GM19239 (cell line): ENCODE results near the gene GNLY.

Source experiments
- DNase-seq: peaks from one replicate; pipeline ENCODE4 v3.0.0; 2011; ENCODE audit warnings: low spot score; ENCODE audit not compliant: insufficient read length
- FAIRE-seq: peaks from 2 replicates; lab custom pipeline; 2011; peaks lifted over from hg19 to GRCh38; lab: Jason Lieb, UNC

The GNLY gene

DNA sequence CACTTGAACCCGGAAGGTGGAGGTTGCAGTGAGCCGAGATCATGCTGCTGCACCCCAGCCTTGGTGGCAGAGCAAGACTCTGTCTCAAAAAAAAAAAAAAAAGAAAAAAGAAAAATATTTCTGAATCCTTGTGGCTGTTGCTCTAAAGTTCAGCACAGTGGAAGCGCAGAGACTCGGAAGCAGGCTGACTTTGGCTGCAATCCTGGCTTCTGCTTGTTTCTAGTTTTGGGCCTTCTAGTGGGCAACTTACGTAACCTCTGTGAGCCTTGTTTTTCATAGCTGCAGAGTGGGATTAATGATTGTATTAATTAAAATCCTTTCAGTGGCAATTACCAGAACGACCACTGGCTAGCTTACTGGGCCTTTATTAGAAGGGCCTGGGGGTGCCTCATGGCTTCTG is 28.4 kb downstream of the GNLY start:
- no peak for DNase-seq
- FAIRE-seq, result no peak

DNA sequence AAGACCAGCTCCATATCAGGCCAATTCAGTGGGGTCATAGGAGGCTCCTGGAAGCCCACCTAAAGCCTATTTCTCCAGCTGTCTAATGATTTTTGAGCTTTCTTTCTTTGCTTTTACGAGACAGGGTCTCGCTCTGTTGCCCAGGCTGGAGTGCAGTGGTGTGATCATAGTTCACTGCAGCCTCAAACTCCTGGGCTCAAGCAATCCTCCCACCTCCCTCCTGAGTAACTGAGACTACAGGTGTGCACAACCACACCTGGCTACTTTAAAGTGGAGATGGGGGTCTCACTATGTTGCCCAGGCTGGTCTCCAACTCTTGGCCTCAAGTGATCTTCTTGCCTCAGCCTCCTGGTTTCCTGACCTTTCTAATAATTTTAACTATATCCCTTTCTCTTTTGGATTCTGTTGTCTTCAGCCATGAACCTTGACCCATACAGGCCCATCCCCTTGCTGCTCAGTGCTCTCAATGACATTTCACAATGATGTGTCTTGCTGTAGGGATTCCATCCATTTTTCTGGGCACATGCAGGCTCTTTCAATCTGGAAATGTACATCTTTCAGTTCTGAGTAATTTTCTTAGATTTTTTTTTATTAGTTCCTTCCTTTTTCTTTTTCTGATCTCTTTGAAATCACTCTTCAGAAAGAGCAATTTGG is 29.7 kb downstream of the GNLY start:
- FAIRE-seq (no peak), DNase-seq (no peak)

DNA sequence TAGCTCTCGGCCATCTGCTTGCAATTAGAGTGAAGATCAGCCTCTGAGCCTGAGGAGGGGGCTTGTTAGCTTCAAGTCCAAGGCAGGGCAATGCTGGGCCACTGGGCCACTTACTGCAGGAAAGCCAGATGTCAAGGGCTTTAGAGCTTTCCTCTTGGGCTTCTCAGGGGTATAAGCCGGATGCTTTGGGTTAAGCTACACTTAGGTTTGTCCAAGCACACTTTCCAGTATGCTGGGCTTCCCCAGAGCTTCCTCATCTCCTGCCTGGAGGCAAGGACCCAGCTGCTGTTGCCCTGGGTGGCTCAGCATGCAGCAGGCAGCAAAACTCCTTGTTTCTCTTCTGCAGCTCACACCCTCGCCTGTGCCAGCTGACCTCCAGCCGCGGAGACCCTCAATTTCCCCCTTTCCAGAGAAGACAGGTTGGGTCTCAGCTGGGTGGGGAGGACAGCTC is 30.6 kb downstream of the GNLY start:
- no peak for FAIRE-seq
- DNase-seq, result no peak

DNA sequence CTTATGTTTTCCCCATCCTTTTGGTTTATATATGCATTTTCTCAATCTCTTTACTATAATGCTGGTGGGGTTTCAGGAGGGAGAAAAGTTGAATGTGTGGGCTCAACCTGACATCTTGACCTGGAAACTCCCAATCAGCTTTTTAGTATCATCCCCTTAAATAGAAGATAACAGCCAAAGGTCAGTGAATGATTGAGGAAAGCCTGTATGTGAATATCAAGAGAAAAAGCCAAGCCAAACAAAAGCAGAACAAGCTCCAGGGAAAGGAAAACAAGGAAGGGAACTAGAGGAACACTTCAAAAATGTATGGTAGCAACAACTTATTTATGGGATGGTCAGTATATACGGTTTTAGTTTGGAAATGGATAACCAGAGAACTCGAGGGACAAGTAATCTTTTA is 31.3 kb downstream of the GNLY start:
- FAIRE-seq, result no peak
- DNase-seq, result no peak

DNA sequence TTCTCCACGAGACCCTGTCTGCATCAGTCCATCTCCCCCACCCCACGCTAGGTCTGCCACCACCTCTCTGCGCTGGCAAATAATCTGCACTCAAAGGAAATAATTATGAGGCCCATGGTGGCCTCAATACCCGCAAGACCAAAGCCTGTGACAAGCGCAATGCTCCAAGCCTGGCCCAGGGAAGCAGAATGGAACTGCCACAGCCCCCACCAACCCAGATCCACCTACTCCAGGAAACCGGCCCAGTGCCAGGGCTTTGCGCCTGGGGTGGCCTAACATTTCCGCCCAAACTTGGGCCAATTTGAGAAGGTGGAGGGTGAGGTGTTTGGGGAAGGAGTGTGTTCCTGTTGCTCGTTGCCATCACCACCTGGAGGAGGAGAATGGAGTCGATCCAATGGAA is 33.6 kb downstream of the GNLY start:
- DNase-seq, result no peak
- no peak for FAIRE-seq

DNA sequence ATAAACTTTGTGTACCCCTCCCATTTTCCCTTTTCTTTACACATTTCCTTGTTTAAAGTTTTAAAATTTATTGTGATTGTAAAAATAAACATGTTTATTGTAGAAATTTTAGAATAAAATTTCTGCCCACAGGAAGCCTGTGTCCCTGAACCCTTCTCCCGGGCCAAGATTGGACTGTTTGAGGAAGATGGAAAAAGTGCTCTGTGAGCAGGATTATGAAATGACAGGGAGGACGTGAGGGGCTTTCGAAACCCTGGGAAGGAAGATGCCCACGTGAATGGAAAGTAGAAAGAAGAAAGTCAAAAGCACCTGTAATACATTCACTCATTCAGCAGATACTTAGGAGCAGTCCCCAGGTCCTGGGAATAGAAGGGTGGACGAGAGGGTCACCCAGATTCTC is 34.2 kb downstream of the GNLY start:
- no peak for FAIRE-seq
- DNase-seq, result no peak

DNA sequence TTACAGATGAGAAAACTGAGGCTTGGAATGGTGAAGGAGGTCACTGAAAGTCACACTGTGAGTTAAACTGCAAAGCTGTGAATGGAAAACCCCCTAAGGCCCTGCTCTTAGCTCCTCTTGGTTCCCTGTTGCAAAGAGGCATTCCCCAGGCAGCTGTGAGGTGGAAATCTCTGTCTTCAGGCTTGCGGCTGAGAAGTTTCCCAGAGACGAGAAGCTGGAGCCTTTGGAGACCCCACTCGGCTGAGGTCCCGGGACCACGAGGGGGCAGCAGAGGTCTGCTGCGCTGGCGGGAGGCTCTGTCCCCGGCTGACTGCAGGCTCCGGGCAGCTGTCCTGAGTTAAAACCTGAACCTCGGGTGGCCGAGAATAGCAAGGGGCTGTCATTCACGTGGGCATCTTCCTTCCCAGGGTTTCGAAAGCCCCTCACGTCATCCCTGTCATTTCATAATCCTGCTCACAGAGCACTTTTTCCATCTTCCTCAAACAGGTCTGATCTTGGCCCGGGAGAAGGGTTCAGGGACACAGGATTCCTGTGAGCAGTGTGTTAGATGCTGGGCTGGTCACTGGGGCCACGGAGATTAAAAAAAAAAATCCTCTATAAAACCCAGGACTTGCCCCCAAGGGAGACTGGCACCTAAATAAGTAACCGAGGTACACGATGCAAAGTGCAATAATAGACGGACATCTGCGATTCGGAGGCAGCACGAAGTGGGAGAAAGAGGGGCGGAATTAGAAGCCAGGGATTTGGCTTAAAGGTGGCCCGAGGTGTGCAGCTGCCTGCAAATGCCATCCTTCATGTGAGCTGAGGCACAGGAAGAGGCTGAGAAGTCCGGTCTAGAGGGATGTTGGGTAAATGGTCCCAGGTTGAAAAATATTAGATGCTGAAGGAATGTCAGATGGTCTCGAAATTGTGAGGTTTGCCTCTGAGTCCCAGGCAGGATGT is 35.0 kb downstream of the GNLY start:
- DNase-seq (peak; percentile 88), FAIRE-seq (peak; percentile 94)

DNA sequence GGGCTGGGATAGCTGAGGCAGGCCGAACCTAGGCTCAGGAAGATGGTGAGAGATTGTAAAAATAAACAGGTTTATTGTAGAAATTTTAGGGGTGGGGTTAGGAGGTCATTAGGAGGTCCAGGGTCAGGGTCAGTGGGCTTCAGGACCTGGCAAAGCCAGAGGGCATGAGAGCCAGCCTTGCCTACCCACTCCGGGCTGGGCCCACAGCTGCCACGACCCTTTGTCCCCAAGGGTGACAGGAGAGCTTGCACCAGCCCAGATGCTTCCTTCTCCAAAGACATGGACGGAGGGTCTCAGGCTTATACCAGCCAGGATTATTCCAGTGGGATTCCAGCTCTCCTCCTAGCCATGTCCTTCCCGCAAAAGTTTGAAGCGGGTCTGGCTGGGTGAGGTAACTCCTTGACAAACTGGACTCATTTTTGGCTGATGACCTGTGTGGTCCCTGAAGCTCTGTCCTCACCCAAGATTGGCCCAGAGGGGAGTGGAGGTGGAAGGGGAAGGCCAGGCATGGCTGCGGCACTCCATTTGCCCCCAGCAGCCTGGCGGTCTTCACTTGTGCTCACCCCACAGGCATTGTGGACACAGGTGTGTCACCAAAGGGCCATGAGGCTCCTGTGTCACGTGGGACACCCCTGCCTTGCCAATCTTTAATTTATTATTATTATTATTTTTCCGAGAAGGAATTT is 35.8 kb downstream of the GNLY start:
- DNase-seq (no peak), FAIRE-seq (no peak)

DNA sequence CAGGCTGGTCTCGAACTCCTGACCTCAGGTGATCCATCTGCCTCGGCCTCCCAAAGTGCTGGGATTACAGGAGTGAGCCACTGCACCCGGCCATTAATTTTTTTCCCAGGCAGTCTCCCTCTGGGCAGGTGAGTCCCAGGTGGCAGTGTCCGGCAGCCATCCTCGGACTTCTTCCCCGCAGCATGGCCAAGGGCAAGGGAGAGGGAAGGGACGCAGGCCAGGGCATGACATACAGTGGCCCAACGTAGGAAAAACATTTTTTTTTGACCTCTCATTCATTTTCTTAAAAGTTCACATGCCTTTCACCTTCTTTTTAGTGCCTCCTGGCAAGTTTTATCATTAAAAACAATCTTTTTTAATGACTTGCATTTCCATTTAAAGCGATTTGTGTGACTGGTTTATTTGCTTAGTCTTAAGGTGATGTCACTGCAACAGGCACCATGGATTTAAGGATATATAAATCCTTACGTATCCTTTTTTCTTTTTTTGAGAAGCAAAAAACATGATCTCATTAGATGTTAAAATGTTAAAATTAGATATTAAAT is 36.6 kb downstream of the GNLY start:
- DNase-seq (no peak), FAIRE-seq (no peak)

DNA sequence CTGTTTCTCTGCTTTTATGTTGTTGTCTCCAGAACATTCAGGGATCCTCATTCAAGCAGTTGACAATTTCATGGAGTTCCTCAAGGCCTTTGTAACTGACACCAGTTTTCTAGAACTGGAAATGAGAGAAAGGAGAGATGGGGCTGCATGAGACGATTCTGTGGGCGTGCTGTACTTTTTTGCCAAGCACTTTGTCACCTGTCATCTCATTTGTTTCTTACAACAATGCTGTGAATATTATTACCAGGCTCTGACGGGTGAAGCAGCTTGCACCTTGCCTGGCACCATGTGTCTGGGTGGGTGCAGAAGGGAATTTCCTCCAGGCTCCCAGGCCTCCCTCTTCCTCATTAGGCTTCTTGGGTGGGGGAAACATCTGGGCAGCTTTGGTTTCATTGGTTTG is 37.4 kb downstream of the GNLY start:
- no peak for FAIRE-seq

DNA sequence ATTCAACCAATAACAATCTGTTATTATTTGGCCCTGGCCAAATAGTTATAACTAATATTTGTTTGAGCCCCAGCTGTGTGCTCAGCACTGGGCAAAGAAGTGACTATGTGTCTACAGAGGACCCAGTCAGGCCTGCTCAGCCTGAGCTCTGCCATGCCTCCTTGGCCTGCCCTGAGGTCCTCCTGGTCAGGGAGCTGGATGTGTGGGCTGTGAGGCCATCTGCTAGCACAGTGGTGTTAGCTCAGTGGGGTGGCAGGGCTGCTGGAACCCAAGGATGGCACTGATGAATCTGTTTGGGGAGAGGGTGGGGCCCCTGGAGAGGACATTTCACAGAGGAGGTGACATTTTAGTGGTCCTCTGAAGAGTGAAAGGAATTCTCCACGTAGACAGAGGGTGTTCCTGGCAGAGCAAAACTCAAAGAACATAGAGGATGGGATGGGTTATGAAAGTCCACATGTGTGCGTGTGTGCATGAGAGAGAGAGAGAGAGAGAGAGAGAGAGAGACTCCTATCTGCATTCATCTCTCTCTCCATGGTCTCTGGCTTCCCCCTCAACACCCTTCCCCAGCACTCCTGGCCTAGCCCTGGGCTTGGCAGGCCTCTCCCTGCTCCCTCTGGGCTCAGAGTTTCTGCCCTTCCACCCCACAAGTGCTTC is 38.4 kb downstream of the GNLY start:
- DNase-seq (no peak), FAIRE-seq (no peak)

More for the DNA sequence above, 37.4 kb downstream of the GNLY start:
- no peak for DNase-seq

DNA sequence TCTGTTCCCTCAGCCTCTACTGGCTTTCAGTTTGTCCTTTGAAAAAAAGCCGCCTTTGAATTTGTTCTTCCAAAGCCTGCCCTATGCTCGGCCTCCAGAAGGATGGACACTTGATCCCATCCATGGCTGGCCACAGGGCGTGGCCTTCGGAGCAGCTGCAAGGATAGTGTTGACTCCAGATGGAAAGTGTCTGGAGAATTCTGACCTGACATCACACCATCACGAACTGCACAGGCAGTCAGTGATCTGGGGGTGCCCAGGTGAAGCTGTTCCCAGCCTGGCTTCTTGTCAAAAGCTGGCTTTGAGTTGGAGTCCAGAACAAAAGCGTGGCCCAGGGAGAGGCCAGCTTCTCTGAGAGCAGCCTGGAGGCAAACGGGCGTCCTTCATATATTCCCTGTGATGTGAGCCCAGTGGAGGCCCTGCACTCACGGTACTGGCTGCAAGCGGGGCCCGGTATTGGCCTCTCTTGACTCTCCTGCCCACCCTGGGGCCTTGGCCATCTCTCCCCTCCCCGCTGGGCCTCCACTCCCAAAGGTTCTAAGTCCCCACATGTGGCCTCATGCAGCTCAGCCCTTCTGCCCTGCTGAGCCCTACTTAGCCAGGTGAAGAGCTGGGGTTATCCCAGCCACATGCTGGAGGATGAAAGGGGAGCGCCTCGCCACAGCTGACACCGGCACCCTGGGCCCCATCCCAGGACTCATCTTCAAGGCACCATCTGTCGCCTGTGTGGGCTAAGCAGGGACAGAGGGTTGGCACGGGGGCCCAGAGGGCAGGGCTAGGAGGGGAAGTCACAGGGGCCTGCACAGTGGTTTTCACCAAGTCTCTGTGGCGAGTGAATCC is 39.2 kb downstream of the GNLY start:
- DNase-seq (no peak), FAIRE-seq (no peak)

DNA sequence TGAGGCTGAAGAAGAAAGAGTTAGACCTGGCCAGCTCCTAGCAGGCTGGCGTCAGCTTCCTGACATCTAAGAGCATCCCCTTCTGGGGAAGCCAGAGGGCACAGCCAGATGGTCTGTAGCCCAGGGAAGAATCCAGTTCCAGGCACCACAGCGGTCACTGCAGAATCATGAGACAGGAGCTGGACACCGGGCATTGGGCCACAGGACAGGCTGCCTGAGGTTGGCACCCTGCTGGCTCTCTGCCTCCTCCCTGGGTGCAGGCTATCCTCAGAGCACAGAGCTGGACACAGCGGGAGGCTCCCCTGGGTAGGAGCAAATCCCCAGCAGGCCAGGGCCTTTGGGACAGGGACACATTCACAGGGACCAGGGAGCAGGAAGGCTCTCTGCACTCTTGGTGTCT is 39.9 kb downstream of the GNLY start:
- FAIRE-seq (no peak), DNase-seq (no peak)

DNA sequence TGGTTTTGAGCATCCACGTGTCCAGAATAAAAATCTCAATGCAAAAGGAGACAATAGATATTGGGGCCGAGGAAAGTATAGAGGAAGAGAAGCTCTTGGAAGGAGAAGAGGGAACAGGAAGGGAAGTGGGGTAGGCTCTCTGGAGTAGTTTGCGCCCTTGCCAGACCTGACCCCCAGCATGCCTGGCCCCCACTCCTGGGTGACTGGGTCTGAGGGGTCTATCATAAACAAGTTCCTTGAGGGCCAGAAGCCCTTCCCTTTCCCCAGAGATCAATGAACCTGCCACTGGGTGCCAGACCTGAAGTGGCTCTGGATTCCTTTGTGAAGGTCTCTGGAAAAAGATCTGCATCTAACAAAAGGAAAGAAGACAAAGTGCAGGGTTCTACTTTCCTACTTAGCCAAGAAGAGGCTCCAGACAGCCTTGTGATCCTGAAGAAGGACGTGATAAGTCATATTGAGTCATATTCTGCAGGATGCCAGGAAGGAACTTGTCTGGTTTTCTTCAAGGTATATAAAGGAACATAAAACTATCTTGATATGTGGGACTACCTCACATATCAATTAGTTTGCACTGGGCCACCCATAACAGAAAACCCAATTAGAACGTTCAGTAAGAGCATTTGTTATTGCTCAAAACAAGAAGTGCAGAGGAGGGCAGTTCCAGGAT is 40.9 kb downstream of the GNLY start:
- DNase-seq (no peak), FAIRE-seq (no peak)

DNA sequence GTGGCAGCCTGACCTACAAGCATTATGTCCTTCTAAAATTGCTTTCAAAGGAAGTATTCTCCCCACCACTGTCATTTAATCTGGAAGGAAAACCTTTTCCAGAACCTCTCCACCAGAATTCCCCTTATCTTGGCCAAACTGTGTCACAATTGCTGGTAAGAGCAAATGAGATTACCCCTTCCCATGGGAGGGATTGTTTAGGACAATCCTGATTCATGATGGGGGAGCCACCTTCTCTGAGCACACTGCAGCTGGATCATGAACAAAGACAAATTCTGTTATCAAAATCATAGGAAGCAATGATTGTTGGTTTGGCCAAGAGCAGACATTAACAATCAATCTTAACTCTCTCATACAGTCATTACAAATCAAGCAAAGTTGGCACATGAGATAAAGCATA is 41.5 kb downstream of the GNLY start:
- no peak for DNase-seq
- no peak for FAIRE-seq

DNA sequence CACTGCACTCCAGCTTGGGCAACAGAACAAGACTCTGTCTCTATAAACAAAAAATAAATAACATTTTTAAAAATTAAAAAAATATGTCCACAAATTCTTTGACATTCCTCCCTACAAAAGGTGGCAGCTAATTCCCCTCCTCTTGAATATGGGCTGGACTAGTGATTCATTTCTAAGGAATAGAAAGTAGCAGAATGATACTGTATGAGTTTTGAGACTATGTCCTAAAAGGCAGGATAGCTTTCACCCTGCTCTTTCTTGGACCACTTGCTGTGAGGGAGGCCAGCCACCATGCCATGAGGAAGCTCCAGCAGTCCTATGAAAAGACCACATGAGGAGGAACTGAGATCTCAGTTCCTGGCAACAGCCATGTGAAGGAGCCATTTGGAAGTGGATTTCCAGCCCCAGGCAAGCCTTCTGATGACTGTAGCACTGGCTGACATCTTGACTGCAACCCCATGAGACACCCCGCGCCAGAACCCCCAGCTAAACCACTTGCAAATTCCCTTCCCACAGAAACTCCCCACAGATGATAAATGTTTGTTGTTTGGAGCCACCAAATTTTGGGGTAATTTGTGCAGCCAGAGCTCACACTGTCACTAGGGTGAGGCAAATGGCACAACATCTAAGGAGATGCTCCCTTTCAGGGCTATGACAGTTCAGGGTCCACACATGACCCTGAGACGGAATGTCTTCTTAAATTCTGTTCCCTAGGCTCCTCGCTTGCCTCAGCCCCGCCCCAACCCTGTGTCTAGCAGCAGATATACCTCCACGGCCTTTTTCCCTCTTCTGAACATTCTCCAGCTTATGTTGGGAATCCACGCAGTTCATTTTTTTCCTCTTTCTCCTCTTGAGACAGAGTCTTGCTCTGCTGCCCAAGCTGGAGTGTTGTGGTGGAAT is 42.5 kb downstream of the GNLY start:
- FAIRE-seq, result no peak
- DNase-seq, result no peak

DNA sequence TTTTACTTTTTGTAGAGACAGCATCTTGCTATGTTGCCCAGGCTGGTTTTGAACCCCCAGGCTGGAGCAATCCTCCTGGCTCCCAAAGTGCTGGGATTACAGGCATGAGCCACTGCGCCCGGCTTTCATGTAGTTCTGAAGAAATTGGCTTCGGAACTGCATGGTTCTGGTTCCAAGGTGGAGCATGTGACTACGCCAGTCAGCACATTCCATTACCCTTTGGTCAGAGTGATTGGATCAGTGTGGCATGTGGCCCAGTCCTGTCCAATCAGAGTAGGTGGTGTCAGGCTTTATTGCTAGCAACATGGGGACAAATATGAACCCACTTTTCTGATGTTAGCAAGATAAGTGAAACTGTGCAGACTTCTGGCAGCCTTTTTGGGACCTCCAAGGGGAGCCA is 43.3 kb downstream of the GNLY start:
- FAIRE-seq (no peak), DNase-seq (no peak)

DNA sequence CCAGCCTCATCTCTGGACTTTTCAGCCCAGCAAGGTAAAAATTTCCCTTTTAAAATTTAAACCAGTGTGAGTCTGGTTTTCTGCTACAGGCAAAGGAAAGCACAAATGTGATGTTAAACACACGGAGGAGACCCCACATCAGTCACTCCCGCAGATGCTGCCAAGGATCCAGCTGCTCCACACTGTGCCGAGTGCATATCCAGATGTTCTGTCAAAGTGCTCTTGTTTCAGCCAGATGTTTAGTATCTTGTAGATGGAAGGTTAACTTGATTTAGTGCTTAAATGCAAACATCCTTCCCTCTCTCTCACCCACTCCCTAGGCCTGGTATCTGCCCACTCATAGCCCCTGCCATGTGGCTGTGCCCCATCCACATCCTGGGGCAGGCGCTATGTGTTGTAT is 43.8 kb downstream of the GNLY start:
- FAIRE-seq (no peak), DNase-seq (no peak)
